Measurements from ENCODE around the gene LGSN. TPM values are rescaled to one million over a fixed set of nuclear protein-coding genes. Genes with fewer than 3 reads are reported as not detected.
"Not testable (repeated sequence)": the region's sequence is repeated elsewhere in the genome, so short reads cannot be mapped to it uniquely, and the experiment has no call there.

LGSN gene
- total and polyA plus RNA-seq, 2 donors, result 0.14 to 0.23 TPM

DNA sequence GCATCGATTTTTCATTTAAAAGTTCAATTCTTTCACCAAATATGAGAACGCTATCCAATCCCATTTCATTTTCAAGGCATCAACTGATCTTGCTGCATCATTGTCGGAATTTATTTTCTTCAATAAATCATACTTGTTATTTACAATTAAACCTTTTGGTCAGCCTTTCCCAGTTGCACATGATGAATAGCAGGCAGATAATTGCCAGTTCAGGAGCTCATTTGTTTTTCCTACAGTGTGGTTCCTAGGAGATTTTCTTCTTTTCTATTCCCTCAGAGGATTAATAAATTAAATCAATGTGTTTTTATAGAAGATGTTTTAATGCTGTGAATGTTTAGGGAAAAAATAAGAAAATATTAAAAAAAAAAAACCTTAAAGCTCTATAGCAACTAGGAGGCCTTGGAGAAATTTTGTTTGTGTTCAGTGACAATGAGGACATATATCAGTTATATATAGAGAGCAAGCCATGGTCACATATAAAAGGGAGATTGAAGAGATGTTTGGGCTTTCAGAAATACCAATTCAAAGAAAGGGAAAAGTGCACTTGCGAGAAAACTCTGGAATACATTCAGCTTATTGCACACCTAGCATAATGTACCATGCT, 30.4 kb downstream of the LGSN start:
- H3K4me1 ChIP-seq (ENCODE audit: control insufficient read depth in 2 of 2, insufficient read depth in 2 of 2, low read length in 2 of 2), result no peaks in the 10 kb centered on the region
- no peak overlapping the region for H3K27ac ChIP-seq (ENCODE audit: low read depth in 1 of 2, low read length in 1 of 2)
- 95% methylated on average over 4 of the region's 4 CpGs for WGBS
- DNase-seq (ENCODE audit: low read depth in 6 of 9, low spot score in 9 of 9), result no peak
- no peaks in the 10 kb centered on the region for H3K27me3 ChIP-seq (ENCODE audit: control insufficient read depth in 2 of 2, insufficient read depth in 1 of 2, low read length in 1 of 2)
- H3K4me3 ChIP-seq (ENCODE audit: low read length in 2 of 2), result no peak overlapping the region
- no peaks in the 10 kb centered on the region for H3K9me3 ChIP-seq (ENCODE audit: control insufficient read depth in 2 of 2, insufficient read depth in 1 of 2, low read length in 1 of 2)
- H3K36me3 ChIP-seq (ENCODE audit: control insufficient read depth in 2 of 2, insufficient read depth in 2 of 2, low read length in 1 of 2), result no peaks in the 10 kb centered on the region

DNA sequence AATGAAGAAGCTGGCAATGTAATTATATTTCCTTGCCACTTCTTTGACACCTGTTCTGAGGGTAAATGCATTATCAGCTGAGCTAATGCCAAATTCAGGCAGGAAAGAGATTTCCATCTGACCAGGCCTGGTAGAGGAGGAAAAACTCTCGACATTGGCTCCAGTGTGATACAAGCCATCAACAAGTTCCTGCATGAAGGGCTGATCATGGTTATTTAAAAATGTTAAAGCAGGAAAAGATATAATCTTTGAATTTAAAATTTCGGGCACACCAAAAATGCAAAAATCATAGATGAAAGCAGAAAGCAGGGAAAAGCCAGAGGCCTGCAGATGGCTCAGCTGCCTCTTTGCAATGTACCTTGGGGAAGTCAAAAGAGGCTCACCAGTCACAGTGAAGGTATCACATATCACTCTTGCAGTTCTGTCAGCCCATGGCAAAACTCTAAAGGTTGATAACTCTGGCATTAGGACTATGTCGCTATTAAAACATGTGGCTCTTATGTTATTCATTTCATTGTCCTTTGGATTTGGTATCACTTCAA, 39.1 kb downstream of the LGSN start:
- Histone ChIP-seq H3K9me3 (ENCODE audit: control insufficient read depth in 2 of 2, insufficient read depth in 1 of 2, low read length in 1 of 2) (no peaks in the 10 kb centered on the region), H3K27me3 (ENCODE audit: control insufficient read depth in 2 of 2, insufficient read depth in 1 of 2, low read length in 1 of 2) (no peaks in the 10 kb centered on the region), H3K27ac (ENCODE audit: low read depth in 1 of 2, low read length in 1 of 2) (no peak overlapping the region), H3K4me1 (ENCODE audit: control insufficient read depth in 2 of 2, insufficient read depth in 2 of 2, low read length in 2 of 2) (no peaks in the 10 kb centered on the region), H3K4me3 (ENCODE audit: low read length in 2 of 2) (no peak overlapping the region), H3K36me3 (ENCODE audit: control insufficient read depth in 2 of 2, insufficient read depth in 2 of 2, low read length in 1 of 2) (no peaks in the 10 kb centered on the region)
- no peak for DNase-seq (ENCODE audit: low read depth in 6 of 9, low spot score in 9 of 9)
- WGBS, result 95% methylated on average over 3 of the region's 3 CpGs

DNA sequence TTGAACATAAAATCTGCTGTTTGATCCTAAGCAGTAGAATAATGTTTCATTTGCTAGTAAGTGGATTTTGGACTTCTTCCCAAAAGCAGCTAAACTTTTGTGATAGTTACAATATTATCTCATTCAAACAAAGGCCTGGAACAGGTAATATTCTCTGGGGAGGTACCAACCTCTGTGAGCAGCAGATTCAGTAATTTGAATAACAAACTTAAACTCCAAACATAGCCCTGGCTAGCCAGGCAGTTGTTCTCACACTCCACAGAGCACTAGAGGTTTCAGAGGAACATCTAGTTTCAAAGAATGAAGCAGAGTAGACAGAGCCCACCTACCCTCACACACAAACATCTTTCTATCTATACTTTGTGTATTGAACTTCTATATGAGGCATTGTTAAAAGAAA, 40.9 kb downstream of the LGSN start:
- Histone ChIP-seq H3K9me3 (ENCODE audit: control insufficient read depth in 2 of 2, insufficient read depth in 1 of 2, low read length in 1 of 2) (no peaks in the 10 kb centered on the region), H3K4me3 (ENCODE audit: low read length in 2 of 2) (no peak overlapping the region), H3K36me3 (ENCODE audit: control insufficient read depth in 2 of 2, insufficient read depth in 2 of 2, low read length in 1 of 2) (no peaks in the 10 kb centered on the region), H3K27ac (ENCODE audit: low read depth in 1 of 2, low read length in 1 of 2) (no peak overlapping the region), H3K27me3 (ENCODE audit: control insufficient read depth in 2 of 2, insufficient read depth in 1 of 2, low read length in 1 of 2) (no peaks in the 10 kb centered on the region), H3K4me1 (ENCODE audit: control insufficient read depth in 2 of 2, insufficient read depth in 2 of 2, low read length in 2 of 2) (no peaks in the 10 kb centered on the region)
- DNase-seq (ENCODE audit: low read depth in 6 of 9, low spot score in 9 of 9), result no peak

DNA sequence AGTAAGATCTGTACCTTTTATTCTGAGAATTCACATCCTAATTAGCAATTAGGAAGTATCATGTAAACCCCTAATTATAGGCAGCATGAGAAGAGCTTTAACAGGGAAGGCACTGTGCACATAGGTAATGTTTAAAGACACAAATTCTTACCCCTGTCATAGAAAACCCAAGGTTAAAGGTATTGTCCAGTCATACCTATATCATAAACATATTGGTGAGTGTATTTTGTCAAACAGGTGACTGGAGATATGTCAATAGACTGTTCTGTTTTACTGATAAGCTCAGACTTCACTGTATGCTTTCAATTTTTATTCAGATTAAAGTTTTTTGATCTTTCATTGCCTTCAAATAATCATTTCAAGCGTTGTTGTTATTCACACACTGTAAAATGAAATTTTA, 43.8 kb downstream of the LGSN start:
- Histone ChIP-seq H3K4me1 (ENCODE audit: control insufficient read depth in 2 of 2, insufficient read depth in 2 of 2, low read length in 2 of 2) (no peaks in the 10 kb centered on the region), H3K27ac (ENCODE audit: low read depth in 1 of 2, low read length in 1 of 2) (no peak overlapping the region), H3K36me3 (ENCODE audit: control insufficient read depth in 2 of 2, insufficient read depth in 2 of 2, low read length in 1 of 2) (no peaks in the 10 kb centered on the region), H3K4me3 (ENCODE audit: low read length in 2 of 2) (no peak overlapping the region), H3K9me3 (ENCODE audit: control insufficient read depth in 2 of 2, insufficient read depth in 1 of 2, low read length in 1 of 2) (no peaks in the 10 kb centered on the region), H3K27me3 (ENCODE audit: control insufficient read depth in 2 of 2, insufficient read depth in 1 of 2, low read length in 1 of 2) (no peaks in the 10 kb centered on the region)
- WGBS, result 85% methylated on average over 1 of the region's 1 CpG
- DNase-seq (ENCODE audit: low read depth in 6 of 9, low spot score in 9 of 9), result no peak

DNA sequence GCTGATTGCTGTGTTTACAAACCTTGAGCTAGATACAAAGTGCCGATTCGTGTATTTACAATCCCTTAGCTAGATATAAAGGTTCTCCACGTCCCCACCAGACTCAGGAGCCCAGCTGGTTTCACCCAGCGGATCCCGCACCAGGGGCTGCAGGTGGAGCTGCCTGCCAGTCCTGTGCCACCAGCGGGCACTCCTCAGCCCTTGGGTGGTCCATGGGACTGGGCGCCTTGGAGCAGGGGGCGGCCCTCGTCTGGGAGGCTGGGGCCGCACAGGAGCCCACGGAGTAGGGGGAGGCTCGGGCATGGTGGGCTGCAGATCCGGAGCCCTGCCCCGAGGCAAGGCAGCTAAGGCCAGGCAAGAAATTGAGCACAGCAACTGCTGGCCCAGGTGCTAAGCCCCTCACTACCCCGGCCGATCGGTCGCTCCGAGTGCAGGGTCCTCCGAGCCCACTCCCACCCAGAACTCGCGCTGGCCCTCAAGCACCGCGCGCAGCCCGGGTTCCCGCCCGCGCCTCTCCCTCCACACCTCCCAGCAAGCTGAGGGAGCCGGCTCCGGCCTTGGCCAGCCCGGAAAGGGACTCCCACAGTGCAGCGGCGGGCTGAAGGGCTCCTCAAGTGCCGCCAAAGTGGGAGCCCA, 44.9 kb downstream of the LGSN start:
- 97% methylated on average over 35 of the region's 35 CpGs for WGBS
- H3K27ac ChIP-seq (ENCODE audit: low read depth in 1 of 2, low read length in 1 of 2), result not testable (repeated sequence)

DNA sequence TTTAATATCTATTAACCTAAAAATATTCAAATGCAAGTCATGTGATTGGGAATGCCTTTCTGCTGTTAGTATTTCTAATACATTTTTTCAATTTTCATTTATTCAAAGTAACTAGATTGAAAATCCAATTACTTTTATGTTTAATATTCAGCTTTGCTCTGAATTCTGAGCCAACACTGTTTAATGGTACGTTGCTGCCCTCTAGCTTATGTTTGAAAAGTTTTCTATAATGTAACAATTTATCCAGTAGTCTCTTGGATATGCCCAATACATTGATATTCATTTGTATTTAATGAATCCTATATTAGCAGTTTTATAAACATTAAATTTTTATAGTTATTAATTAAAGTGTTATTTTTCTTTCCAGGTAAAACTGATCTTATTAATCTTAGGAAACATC, 47.4 kb downstream of the LGSN start:
- WGBS, result 13% methylated on average over 1 of the region's 1 CpG
- DNase-seq (ENCODE audit: low read depth in 6 of 9, low spot score in 9 of 9), result no peak
- Histone ChIP-seq H3K4me1 (ENCODE audit: control insufficient read depth in 2 of 2, insufficient read depth in 2 of 2, low read length in 2 of 2) (no peaks in the 10 kb centered on the region), H3K4me3 (ENCODE audit: low read length in 2 of 2) (no peak overlapping the region), H3K27me3 (ENCODE audit: control insufficient read depth in 2 of 2, insufficient read depth in 1 of 2, low read length in 1 of 2) (no peaks in the 10 kb centered on the region), H3K36me3 (ENCODE audit: control insufficient read depth in 2 of 2, insufficient read depth in 2 of 2, low read length in 1 of 2) (no peaks in the 10 kb centered on the region), H3K27ac (ENCODE audit: low read depth in 1 of 2, low read length in 1 of 2) (no peak overlapping the region), H3K9me3 (ENCODE audit: control insufficient read depth in 2 of 2, insufficient read depth in 1 of 2, low read length in 1 of 2) (no peaks in the 10 kb centered on the region)

More for the DNA sequence above, 44.9 kb downstream of the LGSN start:
- not testable (repeated sequence) for DNase-seq (ENCODE audit: low read depth in 6 of 9, low spot score in 9 of 9); H3K27me3 ChIP-seq (ENCODE audit: control insufficient read depth in 2 of 2, insufficient read depth in 1 of 2, low read length in 1 of 2); H3K4me1 ChIP-seq (ENCODE audit: control insufficient read depth in 2 of 2, insufficient read depth in 2 of 2, low read length in 2 of 2); H3K36me3 ChIP-seq (ENCODE audit: control insufficient read depth in 2 of 2, insufficient read depth in 2 of 2, low read length in 1 of 2); H3K9me3 ChIP-seq (ENCODE audit: control insufficient read depth in 2 of 2, insufficient read depth in 1 of 2, low read length in 1 of 2); H3K4me3 ChIP-seq (ENCODE audit: low read length in 2 of 2)

DNA sequence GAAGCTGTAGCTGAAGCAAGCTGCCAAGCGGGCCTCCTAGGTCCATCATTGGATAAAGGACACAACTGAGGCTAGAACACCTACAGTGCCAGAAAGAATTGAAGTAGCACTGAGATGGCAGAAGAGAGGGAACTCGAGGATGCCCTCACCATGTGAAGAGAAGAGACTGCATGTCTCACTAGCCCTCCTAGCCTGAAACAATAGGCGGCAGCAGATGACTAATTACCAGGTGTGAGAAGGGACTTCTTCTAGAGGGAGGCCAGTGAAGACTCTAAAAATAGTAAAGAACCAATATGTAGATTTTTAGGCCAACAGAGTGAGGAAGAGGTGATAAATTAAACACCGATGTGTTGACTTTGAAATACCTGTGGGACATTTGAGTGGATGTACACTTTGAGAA, 50.3 kb downstream of the LGSN start:
- DNase-seq (ENCODE audit: low read depth in 6 of 9, low spot score in 9 of 9), result no peak
- H3K9me3 ChIP-seq (ENCODE audit: control insufficient read depth in 2 of 2, insufficient read depth in 1 of 2, low read length in 1 of 2), result no peaks in the 10 kb centered on the region
- no peaks in the 10 kb centered on the region for H3K27me3 ChIP-seq (ENCODE audit: control insufficient read depth in 2 of 2, insufficient read depth in 1 of 2, low read length in 1 of 2)
- no peaks in the 10 kb centered on the region for H3K36me3 ChIP-seq (ENCODE audit: control insufficient read depth in 2 of 2, insufficient read depth in 2 of 2, low read length in 1 of 2)
- no peak overlapping the region for H3K27ac ChIP-seq (ENCODE audit: low read depth in 1 of 2, low read length in 1 of 2)
- no peaks in the 10 kb centered on the region for H3K4me1 ChIP-seq (ENCODE audit: control insufficient read depth in 2 of 2, insufficient read depth in 2 of 2, low read length in 2 of 2)
- no peak overlapping the region for H3K4me3 ChIP-seq (ENCODE audit: low read length in 2 of 2)
- whole genome bisulfite sequencing, result 74% methylated on average over 4 of the region's 4 CpGs

DNA sequence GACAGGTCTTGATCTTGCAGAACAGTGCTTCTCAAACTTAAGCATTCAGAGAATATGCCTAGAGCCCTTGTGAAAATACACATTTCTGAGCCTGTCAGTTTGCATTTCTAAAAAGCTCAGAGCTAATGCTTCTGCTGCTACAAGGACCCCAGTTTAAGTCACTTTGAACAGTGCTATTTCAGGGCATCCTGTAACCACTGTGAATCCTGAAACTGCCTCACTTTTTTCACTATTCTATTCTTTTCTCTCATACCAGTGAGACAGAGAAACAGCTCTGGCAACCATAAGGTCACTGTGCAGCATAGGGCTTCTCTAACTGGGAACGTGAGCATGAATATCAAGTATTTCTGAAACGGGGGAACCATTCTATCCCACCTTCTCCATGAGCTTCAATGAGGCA, 51.2 kb downstream of the LGSN start:
- no peaks in the 10 kb centered on the region for H3K27me3 ChIP-seq (ENCODE audit: control insufficient read depth in 2 of 2, insufficient read depth in 1 of 2, low read length in 1 of 2)
- H3K36me3 ChIP-seq (ENCODE audit: control insufficient read depth in 2 of 2, insufficient read depth in 2 of 2, low read length in 1 of 2), result no peaks in the 10 kb centered on the region
- no peaks in the 10 kb centered on the region for H3K4me1 ChIP-seq (ENCODE audit: control insufficient read depth in 2 of 2, insufficient read depth in 2 of 2, low read length in 2 of 2)
- no peaks in the 10 kb centered on the region for H3K9me3 ChIP-seq (ENCODE audit: control insufficient read depth in 2 of 2, insufficient read depth in 1 of 2, low read length in 1 of 2)
- H3K27ac ChIP-seq (ENCODE audit: low read depth in 1 of 2, low read length in 1 of 2), result no peak overlapping the region
- no peak overlapping the region for H3K4me3 ChIP-seq (ENCODE audit: low read length in 2 of 2)
- DNase-seq (ENCODE audit: low read depth in 6 of 9, low spot score in 9 of 9), result no peak
- WGBS, result 94% methylated on average over 2 of the region's 2 CpGs

DNA sequence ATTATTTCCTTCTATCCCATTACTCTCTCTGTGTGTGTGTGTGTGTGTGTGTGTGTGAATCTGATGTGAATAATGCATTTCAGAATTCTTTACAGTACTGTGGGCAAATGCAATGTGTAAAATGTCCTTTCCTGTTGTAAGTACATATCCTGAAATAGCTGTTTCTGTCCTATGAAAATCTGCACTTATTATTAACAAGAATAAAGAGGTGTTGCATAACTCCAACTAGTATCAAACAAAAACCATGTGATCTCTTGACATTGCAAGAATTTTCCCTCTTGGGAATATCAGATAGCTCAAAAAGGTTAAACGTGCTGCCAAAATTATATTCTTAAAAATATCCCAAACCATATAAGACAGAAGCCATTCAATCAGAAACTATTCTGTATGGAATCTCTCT, 52.0 kb downstream of the LGSN start:
- 91% methylated on average over 1 of the region's 1 CpG for WGBS
- no peaks in the 10 kb centered on the region for H3K36me3 ChIP-seq (ENCODE audit: control insufficient read depth in 2 of 2, insufficient read depth in 2 of 2, low read length in 1 of 2)
- no peaks in the 10 kb centered on the region for H3K27me3 ChIP-seq (ENCODE audit: control insufficient read depth in 2 of 2, insufficient read depth in 1 of 2, low read length in 1 of 2)
- H3K4me1 ChIP-seq (ENCODE audit: control insufficient read depth in 2 of 2, insufficient read depth in 2 of 2, low read length in 2 of 2), result no peaks in the 10 kb centered on the region
- DNase-seq (ENCODE audit: low read depth in 6 of 9, low spot score in 9 of 9), result no peak
- no peak overlapping the region for H3K27ac ChIP-seq (ENCODE audit: low read depth in 1 of 2, low read length in 1 of 2)
- no peak overlapping the region for H3K4me3 ChIP-seq (ENCODE audit: low read length in 2 of 2)
- H3K9me3 ChIP-seq (ENCODE audit: control insufficient read depth in 2 of 2, insufficient read depth in 1 of 2, low read length in 1 of 2), result no peaks in the 10 kb centered on the region
